ENCODE results near the gene DCHS1.

The DCHS1 gene

GRCh38 chr11:6653097-6653496 lies 2.5 kb downstream of the DCHS1 start (continued):
- TF ChIP-seq, protein P1, sequence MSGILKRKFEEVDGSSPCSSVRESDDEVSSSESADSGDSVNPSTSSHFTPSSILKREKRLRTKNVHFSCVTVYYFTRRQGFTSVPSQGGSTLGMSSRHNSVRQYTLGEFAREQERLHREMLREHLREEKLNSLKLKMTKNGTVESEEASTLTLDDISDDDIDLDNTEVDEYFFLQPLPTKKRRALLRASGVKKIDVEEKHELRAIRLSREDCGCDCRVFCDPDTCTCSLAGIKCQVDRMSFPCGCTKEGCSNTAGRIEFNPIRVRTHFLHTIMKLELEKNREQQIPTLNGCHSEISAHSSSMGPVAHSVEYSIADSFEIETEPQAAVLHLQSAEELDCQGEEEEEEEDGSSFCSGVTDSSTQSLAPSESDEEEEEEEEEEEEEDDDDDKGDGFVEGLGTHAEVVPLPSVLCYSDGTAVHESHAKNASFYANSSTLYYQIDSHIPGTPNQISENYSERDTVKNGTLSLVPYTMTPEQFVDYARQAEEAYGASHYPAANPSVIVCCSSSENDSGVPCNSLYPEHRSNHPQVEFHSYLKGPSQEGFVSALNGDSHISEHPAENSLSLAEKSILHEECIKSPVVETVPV (CRISPR knock-in tag; IDR thresholded peaks at IDR 0.05), result no peak
- TF ChIP-seq ZNF8 (CRISPR knock-in tag; IDR thresholded peaks at IDR 0.05), result no peak
- no peak for TF ChIP-seq RARB (CRISPR knock-in tag; IDR thresholded peaks at IDR 0.05)
- no peak for TF ChIP-seq ZC3H10 (CRISPR knock-in tag; IDR thresholded peaks at IDR 0.05)

GRCh38 chr11:6652182-6652581 lies 3.4 kb downstream of the DCHS1 start:
- TF ChIP-seq BACH2 (CRISPR knock-in tag; IDR thresholded peaks at IDR 0.05; ENCODE audit: borderline replicate concordance), result no peak
- TF ChIP-seq ESRRG (CRISPR knock-in tag; IDR thresholded peaks at IDR 0.05), result no peak
- no peak for TF ChIP-seq PPARA (CRISPR knock-in tag; IDR thresholded peaks at IDR 0.05; ENCODE audit: borderline replicate concordance)
- TF ChIP-seq TCF4 (CRISPR knock-in tag; IDR thresholded peaks at IDR 0.05; ENCODE audit: borderline replicate concordance), result no peak
- no peak for TF ChIP-seq ZNF70 (CRISPR knock-in tag; IDR thresholded peaks at IDR 0.05)
- TF ChIP-seq ZNF8 (CRISPR knock-in tag; IDR thresholded peaks at IDR 0.05), result no peak
- no peak for TF ChIP-seq ZNF565 (CRISPR knock-in tag; conservative IDR thresholded peaks at IDR 0.05; ENCODE audit: low read depth)
- TF ChIP-seq PATZ1 (CRISPR knock-in tag; IDR thresholded peaks at IDR 0.05; ENCODE audit: borderline replicate concordance), result no peak
- TF ChIP-seq ISL1 (CRISPR knock-in tag; IDR thresholded peaks at IDR 0.05), result no peak
- no peak for TF ChIP-seq GLIS3 (CRISPR knock-in tag; IDR thresholded peaks at IDR 0.05)
- TF ChIP-seq ZC3H10 (CRISPR knock-in tag; IDR thresholded peaks at IDR 0.05), result no peak
- no peak for ATAC-seq

- TF ChIP-seq BACH2 (CRISPR knock-in tag; IDR thresholded peaks at IDR 0.05; ENCODE audit: borderline replicate concordance) (no peak), RARB (CRISPR knock-in tag; IDR thresholded peaks at IDR 0.05) (no peak), ZFP3 (CRISPR knock-in tag; IDR thresholded peaks at IDR 0.05) (no peak), TSHZ2 (CRISPR knock-in tag; IDR thresholded peaks at IDR 0.05) (no peak), GLIS3 (CRISPR knock-in tag; IDR thresholded peaks at IDR 0.05) (no peak), SNAI2 (CRISPR knock-in tag; IDR thresholded peaks at IDR 0.05) (no peak), CREB5 (CRISPR knock-in tag; IDR thresholded peaks at IDR 0.05; ENCODE audit: low read depth) (no peak), ZFP30 (CRISPR knock-in tag; IDR thresholded peaks at IDR 0.05) (no peak), TCF4 (CRISPR knock-in tag; IDR thresholded peaks at IDR 0.05; ENCODE audit: borderline replicate concordance) (no peak)
- ATAC-seq, result no peak
Observed at GRCh38 chr11:6650980-6651379, 4.6 kb downstream of the DCHS1 start.

- no peak for ATAC-seq
- TF ChIP-seq CSDC2 (CRISPR knock-in tag; IDR thresholded peaks at IDR 0.05) (no peak), OSR1 (CRISPR knock-in tag; IDR thresholded peaks at IDR 0.05) (no peak), ZNF565 (CRISPR knock-in tag; conservative IDR thresholded peaks at IDR 0.05; ENCODE audit: low read depth) (no peak), ZNF8 (CRISPR knock-in tag; IDR thresholded peaks at IDR 0.05) (no peak), TCF4 (CRISPR knock-in tag; IDR thresholded peaks at IDR 0.05; ENCODE audit: borderline replicate concordance) (no peak), ZFP3 (CRISPR knock-in tag; IDR thresholded peaks at IDR 0.05) (no peak), ISL1 (CRISPR knock-in tag; IDR thresholded peaks at IDR 0.05) (no peak), SNAI2 (CRISPR knock-in tag; IDR thresholded peaks at IDR 0.05) (no peak), PATZ1 (CRISPR knock-in tag; IDR thresholded peaks at IDR 0.05; ENCODE audit: borderline replicate concordance) (no peak), BACH2 (CRISPR knock-in tag; IDR thresholded peaks at IDR 0.05; ENCODE audit: borderline replicate concordance) (no peak), GLIS3 (CRISPR knock-in tag; IDR thresholded peaks at IDR 0.05) (no peak), ZC3H10 (CRISPR knock-in tag; IDR thresholded peaks at IDR 0.05) (no peak), TSHZ2 (CRISPR knock-in tag; IDR thresholded peaks at IDR 0.05) (no peak), ZFP30 (CRISPR knock-in tag; IDR thresholded peaks at IDR 0.05) (no peak), ARNTL (CRISPR knock-in tag; IDR thresholded peaks at IDR 0.05; ENCODE audit: borderline replicate concordance, low read depth) (no peak), PPARA (CRISPR knock-in tag; IDR thresholded peaks at IDR 0.05; ENCODE audit: borderline replicate concordance) (no peak)
- TF ChIP-seq, protein P1 (CRISPR knock-in tag; IDR thresholded peaks at IDR 0.05), result no peak
Observed at GRCh38 chr11:6650104-6650503, 5.5 kb downstream of the DCHS1 start.

Data from SK-N-SH treated with all-trans-retinoic acid at 6 μM for 48 hours (cell line).